DMS 273 (cell line): ENCODE results near the gene PDE6B.
"Not testable (repeated sequence)": the region's sequence is repeated elsewhere in the genome, so short reads cannot be mapped to it uniquely, and the experiment has no call there.

ENCODE experiments used
- DNase-seq: peaks from one replicate; lab custom pipeline; 2025; ENCODE audit not compliant: unreplicated experiment; lab: John Stamatoyannopoulos, UW

PDE6B gene

GRCh38 chr4:635066-635835 lies 9.9 kb downstream of the PDE6B start:
- not testable (repeated sequence) for DNase-seq

GRCh38 chr4:635851-636627 lies 10.7 kb downstream of the PDE6B start:
- DNase-seq = no peak

GRCh38 chr4:636628-637159 lies 11.3 kb downstream of the PDE6B start:
- no peak for DNase-seq

GRCh38 chr4:637536-638280 lies 12.3 kb downstream of the PDE6B start:
- DNase-seq = peak; percentile 56

- not testable (repeated sequence) for DNase-seq
Measured at GRCh38 chr4:642366-642765, 17.0 kb downstream of the PDE6B start.

- DNase-seq = no peak
Measured at GRCh38 chr4:646460-646859, 21.1 kb downstream of the PDE6B start.

- DNase-seq = no peak
Measured at GRCh38 chr4:647481-647880, 22.1 kb downstream of the PDE6B start.

DNA sequence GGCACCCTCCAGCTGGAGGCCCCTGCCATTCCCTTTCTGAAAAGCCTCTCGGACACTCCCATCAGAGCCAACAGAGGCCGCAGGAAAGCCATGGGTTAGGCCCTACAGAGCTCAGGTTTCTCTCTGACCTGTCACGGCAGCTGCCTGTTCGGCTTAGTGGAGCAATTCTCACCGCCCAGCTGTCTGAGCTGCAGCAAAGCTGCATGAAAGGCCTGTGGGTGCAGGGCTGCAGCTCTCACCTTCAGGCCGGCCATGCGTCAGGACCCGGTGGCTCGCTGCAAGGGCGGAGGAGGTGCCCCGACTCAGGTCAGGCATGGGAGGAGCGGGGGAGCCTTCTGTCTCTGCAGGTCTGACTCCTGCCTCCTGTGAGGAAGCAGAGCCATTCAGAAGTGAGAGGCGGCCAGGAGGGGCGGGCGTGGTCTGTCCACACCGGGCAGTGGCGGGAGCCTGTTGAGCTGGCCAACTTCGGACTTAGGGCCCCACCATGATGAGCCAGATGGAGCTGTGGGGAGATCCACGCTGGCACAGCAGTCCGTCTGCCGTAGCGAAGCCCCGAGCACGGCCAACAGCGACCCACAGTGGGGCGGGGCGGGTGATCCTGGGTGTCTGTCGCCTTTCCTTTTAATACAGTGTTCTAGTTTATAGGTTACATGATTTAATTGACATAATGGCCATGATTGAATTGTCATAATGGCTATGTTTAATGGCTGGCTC lies 23.4 kb downstream of the PDE6B start:
- DNase-seq = no peak

DNA sequence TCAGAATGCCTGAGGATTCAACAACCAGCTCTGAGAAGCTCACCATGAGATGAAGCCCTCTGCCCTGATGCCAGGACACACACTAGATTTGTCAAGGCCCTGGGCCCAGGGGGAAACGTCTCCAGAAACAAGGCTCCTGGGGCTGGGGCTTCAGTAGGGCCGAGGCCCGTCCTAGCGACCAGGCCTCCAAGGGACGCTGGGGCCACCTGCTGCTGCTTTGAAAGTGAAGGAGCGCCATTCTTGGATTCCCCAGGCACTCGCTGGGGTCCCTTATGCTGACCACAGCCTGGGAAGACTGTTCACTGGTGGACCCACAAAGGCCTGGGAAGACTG lies 23.9 kb downstream of the PDE6B start:
- no peak for DNase-seq

GRCh38 chr4:649751-650310 lies 24.5 kb downstream of the PDE6B start:
- DNase-seq = no peak

- DNase-seq = no peak
Measured at GRCh38 chr4:650461-650860, 25.1 kb downstream of the PDE6B start.

- peak; percentile 17 for DNase-seq
Measured at GRCh38 chr4:650951-651883, 25.8 kb downstream of the PDE6B start.

DNA sequence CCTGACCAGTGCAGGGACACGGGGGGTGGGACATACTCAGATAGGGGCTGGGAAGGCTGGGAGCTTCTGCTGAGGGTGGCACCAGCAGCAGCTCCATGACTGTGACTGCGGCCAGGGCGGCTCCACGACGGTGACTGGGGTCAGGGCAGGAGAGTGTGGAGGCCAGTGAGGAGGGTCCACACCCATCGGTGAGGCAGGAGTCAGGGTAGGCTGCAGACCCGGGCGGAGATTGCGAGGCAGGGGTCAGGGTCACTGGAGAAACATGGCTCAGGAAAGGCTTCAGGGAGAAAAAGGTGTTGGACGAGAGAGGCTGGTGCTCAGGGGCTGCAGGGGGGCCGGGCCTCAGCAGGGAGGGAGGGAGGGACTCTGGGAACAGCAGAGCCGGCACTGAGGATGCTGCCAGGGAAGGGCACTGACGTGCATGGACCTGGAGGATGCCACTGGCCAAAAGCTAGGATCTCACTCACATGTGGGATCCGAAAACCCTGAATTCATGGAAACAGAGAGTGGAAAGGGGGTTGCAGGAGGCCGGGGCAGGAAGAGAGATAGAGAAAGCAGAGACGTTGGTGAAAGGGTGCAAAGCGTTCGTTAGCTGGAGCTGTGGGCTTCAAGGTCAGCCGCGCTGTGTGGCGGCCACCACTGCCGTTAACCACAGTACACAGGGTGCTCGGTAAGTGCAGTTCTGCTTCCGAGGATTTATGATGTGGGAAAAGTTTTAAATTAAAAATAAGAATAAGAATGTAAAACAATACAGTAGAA lies 26.7 kb downstream of the PDE6B start:
- DNase-seq = no peak

- no peak for DNase-seq
Measured at GRCh38 chr4:653080-653821, 27.9 kb downstream of the PDE6B start.

GRCh38 chr4:653831-654502 lies 28.6 kb downstream of the PDE6B start:
- no peak for DNase-seq

DNA sequence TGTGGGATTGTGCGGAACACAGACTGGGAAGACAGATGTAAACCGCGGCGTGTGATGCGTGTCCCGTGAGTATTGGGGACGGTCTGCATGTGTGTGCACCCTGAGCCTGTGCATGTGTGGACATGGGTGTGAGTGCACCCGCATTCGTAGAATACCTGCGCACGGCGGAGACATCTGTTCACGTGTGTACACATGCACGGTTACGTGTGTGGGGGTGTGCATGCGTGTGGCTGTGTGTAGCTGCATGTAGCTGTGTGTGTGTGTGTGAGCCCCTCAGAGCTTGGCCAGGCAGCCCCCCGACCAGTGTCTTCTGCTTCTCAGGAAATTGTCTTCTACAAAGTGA lies 29.1 kb downstream of the PDE6B start:
- no peak for DNase-seq

DNA sequence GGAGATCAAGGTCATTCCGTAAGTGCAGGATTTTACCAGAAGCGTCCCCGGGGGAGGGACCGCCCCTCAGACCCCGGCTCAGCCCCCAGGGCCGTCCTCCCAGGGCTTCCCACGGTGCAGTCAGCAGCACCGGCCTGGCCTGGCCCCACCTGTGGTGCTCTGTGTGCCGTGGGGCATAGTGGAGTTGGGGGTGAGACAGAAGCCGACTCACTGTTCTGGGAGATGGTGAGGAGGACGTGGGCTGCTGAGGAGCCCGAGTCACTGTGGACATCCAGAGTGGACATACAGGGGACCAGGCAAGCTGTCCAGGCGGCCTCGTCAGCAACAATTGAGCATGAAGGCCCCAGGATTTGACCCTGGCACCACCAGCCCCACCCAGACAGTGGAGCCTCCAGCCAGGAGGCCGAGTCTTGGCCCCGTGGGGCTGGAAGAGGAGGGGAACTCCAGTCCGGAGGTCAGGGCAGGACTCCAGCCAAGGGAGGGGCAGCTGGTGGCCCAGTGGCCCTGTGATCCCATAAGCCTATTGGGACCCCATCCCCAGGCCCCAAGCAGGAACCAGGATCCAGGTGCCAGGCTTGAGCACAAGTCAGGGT lies 29.6 kb downstream of the PDE6B start:
- DNase-seq = no peak
